NCI-H146 (cell line): Measurements from ENCODE around the gene USP3.

Experiments
- DNase-seq: peaks from one replicate; lab custom pipeline; 2025; lab: John Stamatoyannopoulos, UW

Gene USP3, protein sequence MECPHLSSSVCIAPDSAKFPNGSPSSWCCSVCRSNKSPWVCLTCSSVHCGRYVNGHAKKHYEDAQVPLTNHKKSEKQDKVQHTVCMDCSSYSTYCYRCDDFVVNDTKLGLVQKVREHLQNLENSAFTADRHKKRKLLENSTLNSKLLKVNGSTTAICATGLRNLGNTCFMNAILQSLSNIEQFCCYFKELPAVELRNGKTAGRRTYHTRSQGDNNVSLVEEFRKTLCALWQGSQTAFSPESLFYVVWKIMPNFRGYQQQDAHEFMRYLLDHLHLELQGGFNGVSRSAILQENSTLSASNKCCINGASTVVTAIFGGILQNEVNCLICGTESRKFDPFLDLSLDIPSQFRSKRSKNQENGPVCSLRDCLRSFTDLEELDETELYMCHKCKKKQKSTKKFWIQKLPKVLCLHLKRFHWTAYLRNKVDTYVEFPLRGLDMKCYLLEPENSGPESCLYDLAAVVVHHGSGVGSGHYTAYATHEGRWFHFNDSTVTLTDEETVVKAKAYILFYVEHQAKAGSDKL

GRCh38 chr15:63504247-63504978 lies at the start of gene USP3:
TSS of gene USP3 (plus strand) at chr15:63504593. CDS start at chr15:63504740, 147 bp downstream.
- peak; percentile 91 for DNase-seq

DNA sequence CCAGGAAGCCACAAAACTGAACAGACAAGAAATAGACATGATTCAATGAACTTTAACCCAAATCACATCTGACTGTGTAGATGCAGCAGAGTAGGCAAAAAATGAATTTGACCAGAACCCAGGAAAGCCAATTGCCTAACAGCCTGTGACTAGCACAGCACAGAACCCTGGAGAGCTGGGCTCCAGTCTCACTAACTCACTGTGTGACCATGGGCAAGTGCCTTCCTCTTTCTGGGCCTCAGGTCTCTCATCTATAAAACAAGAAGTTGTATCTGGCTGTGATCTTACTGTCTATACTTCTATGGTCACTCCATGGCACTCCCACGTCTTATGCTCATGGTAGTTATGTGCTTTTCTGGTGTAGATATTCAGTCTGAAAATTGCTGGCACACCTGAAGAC lies 48.1 kb upstream of the USP3 start:
- no peak for DNase-seq

DNA sequence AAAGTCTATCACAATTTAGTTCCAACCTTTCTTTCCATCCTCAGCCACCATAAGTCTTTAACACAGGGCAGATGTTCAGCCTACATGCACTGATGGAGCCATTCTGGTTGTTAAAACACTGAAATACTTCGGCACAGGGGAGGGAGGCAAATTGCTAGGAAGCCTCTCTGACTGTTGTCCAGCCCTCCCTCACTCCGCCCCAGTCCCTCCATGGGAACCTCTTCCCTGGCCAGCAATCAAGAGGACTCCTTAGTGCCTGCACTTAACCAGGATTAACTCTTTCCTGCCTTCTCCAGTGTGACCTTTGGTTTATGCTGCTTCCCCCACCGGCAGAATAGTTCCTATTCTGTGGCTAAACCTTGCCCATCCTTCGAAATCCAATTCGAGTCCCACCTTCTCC lies 47.0 kb upstream of the USP3 start:
- no peak for DNase-seq

DNA sequence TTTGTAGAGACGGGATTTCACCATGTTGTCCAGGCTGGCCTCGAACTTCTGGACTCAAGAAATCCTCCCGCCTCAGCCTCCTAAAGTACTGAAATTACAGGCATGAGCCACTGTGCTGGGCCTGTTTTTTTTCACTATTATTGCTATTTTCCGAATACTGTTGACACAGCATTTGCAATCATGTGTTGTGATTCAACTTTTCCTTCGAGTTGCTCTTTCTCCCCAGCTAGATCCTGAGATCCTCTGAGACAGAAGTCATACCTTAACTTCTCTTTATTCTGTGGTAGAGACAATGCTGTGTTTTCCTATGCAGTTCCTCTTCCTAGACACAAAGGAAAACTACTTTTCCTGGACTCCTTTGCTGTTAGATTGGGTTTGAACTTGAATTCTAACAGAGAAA lies 46.4 kb upstream of the USP3 start:
- DNase-seq = no peak

DNA sequence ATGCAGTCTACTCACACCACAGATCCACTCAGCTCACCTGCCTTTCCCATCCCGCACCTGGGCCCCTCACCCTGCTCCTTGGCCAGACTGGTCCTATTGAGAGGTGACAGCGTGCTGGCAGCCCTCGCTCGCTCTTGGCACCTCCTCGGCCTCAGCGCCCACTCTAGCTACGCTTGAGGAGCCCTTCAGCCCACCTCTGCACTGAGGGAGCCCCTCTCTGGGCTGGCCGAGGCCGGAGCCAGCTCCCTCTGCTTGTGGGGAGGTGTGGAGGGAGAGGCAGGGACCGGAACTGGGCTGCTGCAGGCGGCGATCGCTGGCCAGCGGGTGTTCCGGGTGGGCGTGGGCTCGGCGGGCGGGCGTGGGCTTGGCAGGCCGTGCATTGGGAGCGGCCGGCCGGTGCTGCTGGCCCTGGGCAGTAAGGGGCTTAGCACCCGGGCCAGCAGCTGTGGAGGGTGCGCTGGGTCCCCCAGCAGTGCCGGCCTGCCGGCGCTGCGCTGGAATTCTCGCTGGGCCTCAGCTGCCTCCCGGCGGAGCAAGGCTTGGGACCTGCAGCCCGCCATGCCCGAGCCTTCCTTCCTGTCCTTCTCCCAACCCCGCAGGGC lies 45.5 kb upstream of the USP3 start:
- DNase-seq = no peak

DNA sequence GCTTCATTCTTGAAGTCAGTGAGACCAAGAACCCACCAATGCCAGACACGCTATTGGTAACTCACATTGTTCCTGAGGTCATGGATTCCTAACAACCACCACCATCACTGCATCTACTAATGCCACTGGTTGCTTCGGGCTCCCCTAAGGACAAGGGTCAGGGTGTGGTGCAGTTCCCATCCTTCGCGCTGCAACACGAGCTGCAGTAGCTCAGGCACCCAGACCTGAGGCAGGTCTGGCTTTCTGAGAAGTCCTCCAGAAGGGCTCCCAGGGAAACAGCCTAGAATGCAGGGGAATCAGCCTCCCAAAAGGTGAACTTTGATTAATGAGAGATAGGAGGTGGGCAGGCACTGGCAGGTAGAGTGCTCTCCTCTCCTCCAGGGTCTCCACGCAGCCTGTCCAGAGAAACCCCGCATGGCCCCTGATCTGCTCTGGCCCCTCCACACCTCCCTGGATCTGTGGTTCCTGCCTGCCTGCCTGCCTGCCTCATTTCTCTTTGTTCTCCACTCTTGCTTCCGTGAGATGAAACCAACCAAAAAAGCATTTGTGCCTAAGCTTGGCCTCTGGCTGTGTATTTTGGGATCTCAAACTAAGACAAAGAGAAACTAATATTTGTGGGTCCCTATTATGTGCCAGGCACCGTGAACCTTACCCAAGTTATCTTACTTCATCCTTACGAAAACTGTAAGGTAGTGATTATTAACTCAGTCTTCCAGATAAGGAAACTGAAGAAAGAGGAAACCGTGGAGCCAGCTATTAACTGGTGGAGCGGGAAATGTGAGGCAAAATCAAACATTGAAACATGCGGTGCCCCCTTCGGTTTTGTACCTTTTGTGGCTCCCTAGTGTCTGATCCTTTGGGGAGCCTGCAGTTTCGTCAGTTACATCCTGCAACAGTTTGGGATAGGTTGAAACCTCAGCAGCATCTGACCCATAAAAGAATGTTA lies 43.9 kb upstream of the USP3 start:
- no peak for DNase-seq

- no peak for DNase-seq
Measured at GRCh38 chr15:63461230-63461985, 43.0 kb upstream of the USP3 start.

DNA sequence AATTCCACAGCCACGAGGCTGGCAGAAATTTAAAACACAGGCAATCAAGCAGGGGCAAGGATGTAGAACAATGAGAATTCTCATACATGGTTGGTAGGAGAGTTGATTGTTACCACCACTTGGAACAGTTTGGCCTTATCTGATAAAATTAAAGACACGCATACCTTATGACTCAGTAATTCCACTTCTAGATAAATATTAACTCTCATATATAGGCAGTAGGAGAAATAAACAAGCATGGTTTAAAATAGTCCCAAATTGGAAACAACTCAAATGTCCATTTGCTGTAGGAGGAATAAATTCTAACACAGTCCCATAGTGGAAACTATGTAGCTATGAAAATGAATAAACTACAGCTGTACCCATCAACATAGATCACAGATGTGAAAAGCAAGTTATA lies 42.3 kb upstream of the USP3 start:
- DNase-seq = no peak

DNA sequence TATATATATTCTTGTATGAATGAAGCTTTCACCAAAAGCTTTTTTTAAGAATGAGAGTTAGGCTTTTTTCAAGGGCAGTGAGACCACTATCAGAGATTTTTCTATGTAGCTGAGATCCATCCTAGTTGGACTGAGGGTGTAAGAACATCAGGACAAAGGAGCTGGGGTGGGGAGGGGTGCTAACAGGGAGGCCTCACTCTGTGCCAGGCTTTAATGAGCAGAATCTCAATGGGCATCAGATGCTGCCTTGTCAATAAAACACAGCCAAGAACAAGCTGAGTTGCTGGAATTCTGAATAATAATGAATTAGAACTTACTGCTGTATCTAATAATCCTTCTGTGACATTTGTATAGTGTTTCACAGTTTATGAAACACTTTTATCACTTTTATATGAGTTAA lies 41.4 kb upstream of the USP3 start:
- peak; percentile 20 for DNase-seq

DNA sequence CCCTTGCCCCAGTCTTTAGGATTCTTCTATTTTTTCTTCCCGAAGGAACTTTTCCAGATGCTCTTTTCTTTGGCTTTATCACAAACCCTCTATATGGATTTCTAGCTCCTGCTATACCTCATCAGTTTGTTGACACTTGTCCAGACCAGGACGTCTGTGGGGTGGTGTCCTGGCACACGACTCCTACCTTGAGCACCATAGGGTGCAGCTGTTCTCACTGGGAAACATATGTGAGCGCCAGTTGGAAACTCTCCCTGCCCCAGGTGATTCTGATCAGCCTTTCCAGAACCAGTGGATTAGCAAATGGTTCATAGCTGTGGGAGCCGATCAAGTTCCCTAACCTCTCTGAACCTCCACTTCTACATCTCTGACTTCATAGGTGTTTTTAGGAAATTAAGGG lies 40.6 kb upstream of the USP3 start:
- DNase-seq = no peak

DNA sequence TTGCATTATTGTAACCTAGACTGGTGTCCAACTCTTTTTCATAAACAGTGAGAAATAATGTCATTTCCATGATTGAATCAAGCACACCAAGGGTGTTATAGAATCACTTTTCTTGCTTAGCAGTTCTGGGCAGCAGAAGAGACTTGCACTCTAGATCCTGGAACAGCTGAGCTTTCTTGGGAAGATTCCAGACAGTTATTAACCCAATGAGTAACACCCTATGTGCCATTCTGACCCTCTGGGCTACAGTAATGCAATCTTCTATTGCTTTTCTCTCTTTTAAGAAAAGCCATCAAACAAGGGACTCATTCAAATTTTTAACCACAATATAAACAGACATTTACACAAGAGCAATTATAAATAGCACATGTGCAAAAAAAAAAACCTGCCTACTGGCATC lies 39.3 kb upstream of the USP3 start:
- no peak for DNase-seq

- peak; percentile 90 for DNase-seq
Measured at GRCh38 chr15:63466378-63467192, 37.8 kb upstream of the USP3 start.

- no peak for DNase-seq
Measured at GRCh38 chr15:63469190-63469589, 35.2 kb upstream of the USP3 start.

DNA sequence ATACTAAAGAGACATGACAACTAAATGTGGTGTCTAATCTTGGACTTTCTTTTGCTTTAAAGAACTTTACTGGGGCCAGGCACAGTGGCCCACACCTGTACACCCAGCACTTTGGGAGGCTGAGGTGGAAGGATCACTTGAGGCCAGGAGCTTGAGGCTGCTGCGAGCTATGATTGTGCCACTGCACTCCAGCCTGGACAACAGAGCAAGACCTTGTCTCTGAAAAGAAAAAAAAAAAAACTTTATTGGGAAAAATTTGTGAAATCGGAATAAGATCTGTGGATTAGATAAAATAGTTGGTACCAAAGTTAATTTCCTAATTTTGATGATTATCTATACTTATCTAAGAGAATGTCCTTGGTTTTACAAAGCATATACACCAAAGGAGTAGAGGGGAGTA lies 34.4 kb upstream of the USP3 start:
- DNase-seq = no peak

GRCh38 chr15:63473007-63473748 lies 31.2 kb upstream of the USP3 start:
- no peak for DNase-seq

DNA sequence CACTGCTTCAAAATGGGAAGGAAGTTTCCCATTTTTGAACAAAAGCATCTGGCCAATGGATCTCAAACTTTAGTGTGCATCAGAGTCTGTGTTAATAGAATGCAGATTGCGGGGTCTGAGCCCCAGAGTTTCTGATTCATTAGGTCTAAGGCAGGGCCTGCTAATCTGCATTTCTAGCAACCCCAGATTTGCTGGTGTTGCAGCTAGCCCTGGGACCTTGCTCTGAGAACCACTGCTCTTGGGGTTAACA lies 30.7 kb upstream of the USP3 start:
- no peak for DNase-seq

GRCh38 chr15:63473999-63474809 lies 30.2 kb upstream of the USP3 start:
- peak; percentile 79 for DNase-seq

DNA sequence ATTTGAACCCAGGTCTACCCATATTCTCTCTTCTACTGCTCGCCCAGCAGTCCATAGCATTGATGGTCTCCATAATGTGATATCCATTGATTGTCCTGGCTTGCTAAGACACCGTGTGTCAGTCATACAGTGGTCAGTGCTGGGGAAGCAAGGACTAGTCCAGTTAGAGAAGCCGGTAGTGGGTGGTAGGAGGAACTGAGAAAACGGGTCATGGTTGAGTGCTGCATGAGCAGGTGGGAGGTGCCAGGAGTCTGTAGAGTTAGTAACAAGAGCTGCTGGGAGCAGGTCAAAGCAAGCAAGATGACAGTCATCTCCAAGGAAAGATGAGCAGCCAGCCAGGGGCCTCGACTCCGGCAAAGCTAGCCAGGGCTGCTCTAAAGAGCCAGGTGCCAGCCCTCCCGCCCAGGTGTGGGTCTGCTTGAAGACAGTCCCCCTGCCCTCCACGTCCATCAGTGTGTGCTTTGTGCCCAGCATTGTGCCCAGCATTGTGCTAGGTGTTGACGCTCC lies 29.5 kb upstream of the USP3 start:
- DNase-seq = peak; percentile 24

DNA sequence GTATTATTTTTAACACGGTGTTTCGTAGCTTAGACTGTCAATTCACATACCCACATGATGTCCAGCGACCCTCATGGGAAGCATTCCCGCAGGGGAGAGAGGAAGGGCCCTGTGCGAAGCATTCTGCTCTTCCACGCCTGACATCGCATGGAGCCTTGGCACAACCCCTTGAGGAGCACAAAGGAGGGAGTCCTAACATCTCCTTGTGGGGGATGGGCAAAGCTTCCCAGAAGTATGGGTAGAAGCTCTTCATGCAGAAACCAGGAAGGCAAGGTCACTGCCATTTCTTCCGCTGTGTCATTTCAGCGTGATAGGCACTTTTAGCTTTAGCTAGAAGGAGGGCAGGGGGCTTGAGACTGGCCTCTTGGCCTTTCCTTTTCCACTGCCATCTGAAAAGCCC lies 28.7 kb upstream of the USP3 start:
- no peak for DNase-seq
